SHP77 treated with DMSO at 0.1 percent for 48 hours (cell line): Measurements from ENCODE around the gene TNS3.
A peak's percentile ranks its signal among the peaks of the same experiment; 100 is the strongest.

Experiments used
- DNase-seq: peaks from one replicate; lab custom pipeline; 2025; lab: John Stamatoyannopoulos, UW

TNS3 gene

GRCh38 chr7:47255441-47255840, 326.5 kb downstream of the TNS3 start:
- no peak for DNase-seq

- no peak for DNase-seq
Observed at GRCh38 chr7:47255007-47255406, 326.9 kb downstream of the TNS3 start.

DNA sequence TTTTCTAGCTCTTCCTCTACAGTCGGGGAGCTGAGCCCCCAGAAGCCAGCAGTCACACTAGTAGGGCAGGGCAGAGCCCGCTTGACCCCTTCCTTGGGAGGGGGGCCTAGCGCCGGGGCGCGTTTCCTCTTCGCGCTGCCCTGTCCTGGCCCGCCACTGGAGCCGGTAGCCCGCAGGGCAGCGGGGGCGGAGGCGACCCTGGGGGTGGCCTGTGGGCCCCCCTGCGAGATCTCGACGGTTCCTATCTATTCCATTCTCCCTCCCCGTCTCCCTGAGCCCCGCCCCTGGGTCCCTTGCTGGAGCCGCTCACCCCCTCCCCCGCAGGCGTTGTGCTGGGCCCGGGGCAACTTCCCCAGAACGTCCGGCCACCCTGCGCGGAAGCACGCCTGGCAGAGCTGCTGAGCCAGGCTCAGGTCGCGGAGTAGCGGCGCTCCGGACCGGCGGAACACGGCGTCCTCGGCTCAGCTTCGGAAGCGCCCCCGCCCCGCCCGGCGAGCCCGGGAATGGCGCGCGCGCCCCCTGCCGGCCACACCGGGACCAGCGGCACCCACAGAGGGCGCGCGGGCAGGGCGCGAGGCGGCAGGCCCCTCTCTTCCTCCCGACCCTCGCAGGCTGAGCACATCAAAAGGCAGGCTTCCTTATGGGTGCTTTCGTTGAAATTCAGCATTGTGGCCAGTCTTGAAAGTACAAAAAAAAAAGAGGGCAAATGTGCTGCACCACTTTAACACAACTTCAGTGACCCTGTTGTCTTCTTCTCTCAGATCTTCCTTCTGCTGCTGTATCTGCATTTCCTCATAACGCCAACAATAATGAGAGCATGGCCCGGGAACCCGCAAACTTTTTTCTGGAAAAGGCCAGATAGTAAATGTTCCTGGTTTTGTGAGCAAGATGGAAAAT, 327.6 kb downstream of the TNS3 start:
- DNase-seq, result no peak

- peak; percentile 9 for DNase-seq
Observed at GRCh38 chr7:47253650-47254080, 328.2 kb downstream of the TNS3 start.

DNA sequence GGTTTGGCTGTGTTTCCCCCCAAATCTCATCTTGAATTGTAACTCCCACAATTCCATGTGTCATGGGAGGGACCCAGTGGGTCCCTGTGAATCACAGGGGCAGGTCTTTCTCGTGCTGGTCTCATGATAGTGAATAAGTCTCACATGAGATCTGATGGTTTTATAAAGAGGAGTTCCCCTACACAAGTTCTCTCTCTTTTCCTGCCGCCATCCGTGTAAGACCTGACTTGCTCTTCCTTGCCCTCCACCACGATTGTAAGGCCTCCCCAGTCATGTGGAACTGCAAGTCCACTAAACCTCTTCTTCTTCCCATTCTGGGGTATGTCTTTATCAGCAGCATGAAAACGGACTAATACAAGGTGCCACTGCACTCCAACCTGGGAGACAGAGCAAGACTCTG, 329.2 kb downstream of the TNS3 start:
- no peak for DNase-seq

- DNase-seq, result no peak
Observed at GRCh38 chr7:47249361-47249760, 332.6 kb downstream of the TNS3 start.

DNA sequence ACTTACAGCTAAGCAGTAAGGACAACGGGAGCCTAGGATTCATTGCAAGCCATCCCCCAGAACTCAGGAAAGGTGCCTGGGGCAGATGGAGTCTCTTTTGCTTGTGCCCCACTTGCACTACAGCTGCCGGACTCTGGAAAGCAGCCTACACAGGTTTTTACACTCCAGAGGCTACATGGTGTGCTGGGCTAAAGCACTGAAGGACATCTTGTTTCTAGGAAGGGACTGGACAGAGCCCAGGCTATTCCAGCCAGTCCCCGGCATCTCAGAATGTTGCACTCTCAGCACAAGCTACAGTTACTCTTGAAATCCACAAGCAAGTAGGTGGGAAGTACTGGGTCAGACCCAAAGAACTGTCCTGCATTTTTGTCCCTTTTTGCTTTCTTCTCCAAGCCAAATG, 333.1 kb downstream of the TNS3 start:
- no peak for DNase-seq

GRCh38 chr7:47247132-47247531, 334.8 kb downstream of the TNS3 start:
- no peak for DNase-seq

DNA sequence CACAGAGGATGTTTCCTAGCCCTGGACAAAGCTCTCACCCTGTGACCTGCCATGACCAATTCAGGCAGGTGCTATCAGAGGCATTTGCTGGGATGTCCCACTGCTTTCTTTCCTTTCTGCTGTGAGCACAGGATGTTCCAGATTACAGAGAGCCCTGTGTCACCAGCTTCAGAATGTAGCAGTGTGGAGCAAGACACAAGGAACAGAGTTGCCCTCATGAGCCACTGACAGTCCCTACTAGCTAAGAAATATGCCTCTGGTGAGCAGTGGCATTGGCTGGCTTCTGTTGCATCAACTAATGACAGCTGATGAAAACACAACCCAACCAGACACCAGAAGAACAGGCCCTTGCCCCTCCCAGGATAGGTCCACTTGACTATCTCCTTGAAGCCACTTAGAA, 337.2 kb downstream of the TNS3 start:
- DNase-seq, result no peak

DNA sequence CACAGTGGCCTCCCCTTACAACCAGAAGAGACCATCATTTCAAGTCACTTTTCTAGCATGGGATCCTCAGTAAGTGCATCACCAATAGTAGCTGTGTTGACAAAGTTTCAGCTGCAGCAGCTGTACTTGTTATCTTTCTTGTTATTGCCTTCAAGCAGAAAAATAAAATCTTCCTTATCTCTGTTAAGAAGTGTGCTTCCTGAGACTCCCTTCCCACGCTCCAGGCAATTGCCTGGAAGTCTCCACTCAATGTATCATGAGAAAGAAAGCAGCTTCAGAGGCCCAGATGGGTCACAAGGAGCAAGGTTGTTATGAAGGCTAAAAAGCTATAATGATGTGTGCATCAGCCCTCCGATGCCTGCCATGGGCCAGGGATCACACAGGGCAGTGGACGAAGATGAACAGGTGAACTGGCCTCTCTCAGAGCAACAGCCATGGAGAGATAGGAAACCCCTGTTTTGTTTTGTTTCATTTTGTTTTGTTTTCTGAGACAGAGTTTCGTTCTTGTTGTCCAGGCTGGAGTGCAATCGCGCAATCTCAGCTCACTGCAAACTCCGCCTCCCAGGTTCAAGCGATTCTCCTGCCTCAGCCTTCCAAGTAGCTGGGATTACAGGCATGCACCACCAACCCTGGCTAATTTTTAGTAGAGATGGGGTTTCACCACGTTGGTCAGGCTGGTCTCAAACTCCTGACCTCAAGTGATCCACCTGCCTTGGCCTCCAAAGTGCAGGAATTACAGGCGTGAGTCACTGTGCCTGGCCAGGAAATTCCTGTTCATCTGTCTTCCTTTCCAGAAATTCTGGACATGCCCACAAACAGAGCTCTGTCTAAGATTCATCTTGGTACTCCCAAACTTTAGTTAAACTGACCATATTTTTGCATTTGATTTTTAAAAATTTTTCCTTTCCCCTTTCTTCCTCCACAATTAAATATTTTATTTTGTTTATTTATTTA, 340.5 kb downstream of the TNS3 start:
- no peak for DNase-seq

GRCh38 chr7:47239931-47240421, 341.9 kb downstream of the TNS3 start:
- DNase-seq, result no peak

DNA sequence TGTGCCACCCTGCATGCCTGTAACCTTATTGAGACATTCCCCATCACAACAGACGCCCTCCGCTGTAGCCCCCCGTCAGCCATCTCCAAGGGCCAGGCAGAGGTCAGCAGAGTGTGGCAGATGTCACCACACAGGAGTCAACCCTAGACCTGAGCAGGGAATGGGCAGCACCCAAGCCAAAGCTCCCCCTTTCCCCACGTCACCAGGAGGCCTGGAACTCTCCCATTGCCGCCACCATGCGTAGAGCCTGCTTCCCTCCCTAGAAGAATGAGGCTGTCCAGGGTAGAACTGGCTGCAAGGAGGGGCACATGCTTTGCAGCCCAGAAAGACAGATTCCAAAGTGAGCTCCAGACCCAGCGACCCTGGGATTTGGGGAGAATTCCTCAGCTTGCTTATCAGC, 342.9 kb downstream of the TNS3 start:
- DNase-seq, result no peak

DNA sequence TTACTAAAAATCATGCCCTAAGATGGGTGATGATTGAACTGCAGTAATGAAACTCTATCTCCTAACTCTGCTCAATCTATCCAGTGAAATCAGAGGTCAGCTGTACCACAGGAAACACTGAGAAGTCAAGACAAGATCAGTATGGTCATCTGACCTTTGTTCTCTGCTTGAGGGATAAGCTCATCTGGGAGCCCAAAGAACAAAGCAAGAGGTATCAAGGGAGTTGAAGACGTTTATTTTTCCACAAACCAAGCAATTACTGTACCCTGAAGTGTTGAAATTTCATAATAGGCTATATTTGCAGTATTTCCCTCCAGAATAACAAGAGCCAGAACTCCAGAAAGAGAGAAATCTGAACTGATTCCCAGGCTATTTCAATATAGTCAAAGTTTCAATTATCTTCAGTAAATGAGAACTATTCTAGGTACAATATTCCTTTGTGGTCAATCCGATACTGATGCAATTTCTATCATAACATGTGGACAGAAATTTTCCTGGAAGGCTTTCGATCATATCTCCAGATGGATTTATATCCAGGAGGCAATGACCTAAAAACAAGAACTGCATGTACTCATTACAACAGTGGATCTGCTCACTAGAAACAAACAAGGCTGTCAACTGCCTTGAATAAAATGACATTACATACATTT, 345.3 kb downstream of the TNS3 start:
- DNase-seq, result no peak

GRCh38 chr7:47233996-47234395, 347.9 kb downstream of the TNS3 start:
- no peak for DNase-seq

DNA sequence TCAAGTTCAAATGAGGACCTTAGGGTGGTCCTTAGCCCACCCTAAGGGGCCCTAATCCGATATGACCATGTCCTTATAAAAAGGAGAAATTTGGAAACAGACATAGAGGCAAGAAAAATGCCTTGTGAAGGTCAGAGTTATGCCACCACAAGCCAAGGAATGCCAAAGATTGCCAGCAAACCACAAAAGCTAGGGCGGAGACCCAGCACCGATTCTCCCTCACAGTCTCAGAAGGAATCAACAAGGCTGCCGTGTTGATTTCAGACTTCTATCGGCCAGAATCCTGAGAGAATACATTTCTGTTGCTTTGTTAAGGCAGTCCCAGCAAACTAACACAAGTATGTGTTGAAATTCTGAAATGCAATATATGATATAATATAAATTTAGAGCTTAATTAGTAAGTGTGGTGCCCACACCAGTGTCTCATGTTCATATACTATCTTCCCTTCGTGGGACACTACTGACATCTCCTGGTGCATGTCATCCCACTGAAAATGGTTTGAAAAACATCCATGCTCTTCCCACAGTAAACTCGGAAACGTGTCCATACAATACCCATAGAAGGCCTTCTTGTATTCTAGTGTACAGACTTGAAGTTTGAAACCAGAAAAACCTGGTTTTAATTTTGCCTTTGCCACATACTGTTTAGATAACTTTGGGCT, 349.0 kb downstream of the TNS3 start:
- DNase-seq, result no peak

GRCh38 chr7:47231627-47232026, 350.3 kb downstream of the TNS3 start:
- DNase-seq, result no peak

GRCh38 chr7:47231032-47231431, 350.9 kb downstream of the TNS3 start:
- no peak for DNase-seq

GRCh38 chr7:47228386-47229014, 353.4 kb downstream of the TNS3 start:
- DNase-seq, result no peak

- DNase-seq, result no peak
Observed at GRCh38 chr7:47227762-47228177, 354.1 kb downstream of the TNS3 start.

DNA sequence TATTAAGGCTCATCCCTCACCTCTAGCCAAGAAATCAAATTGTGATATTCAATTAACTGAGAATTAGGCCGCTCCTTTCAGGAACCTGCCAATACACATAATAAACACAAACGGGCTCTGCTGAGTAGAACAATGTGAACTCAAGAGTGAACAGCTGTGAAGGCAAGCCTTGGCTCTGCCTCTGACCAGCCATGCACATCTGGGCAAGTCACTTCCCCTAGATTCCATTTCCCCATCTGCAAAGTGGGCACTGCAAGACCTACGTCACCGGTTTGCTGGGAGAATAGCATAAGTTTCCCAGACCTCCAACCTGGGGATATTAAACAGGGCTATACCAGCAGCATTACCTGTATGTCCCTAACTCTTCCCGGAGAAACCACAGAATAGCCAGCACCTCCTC, 355.2 kb downstream of the TNS3 start:
- DNase-seq, result no peak
